Measurements from ENCODE around the gene MYO18B. TPM values are rescaled to one million over a fixed set of nuclear protein-coding genes. Genes with fewer than 3 reads are reported as not detected.

Gene MYO18B
- total and polyA plus RNA-seq, 2 of the 4 experiments (the other 2 are of a cell fraction): under 0.01 TPM; not detected in 1

- no CpG with 5 or more reads among the region's 3 CpGs for WGBS, 2 experiments (ENCODE audit: extremely low coverage in 2 of 2, insufficient read length in 1 of 2)
- intact Hi-C loops (cut with micrococcal nuclease): no loop called here
- no peak for ATAC-seq (ENCODE audit: low read depth)
These were observed 211.3 kb downstream of the MYO18B start for GRCh38 chr22:25953276-25953675.

More at GRCh38 chr22:25953276-25953675, 211.3 kb downstream of the MYO18B start:
- Histone ChIP-seq H3K4me1 (ENCODE audit: control insufficient read depth, insufficient read depth, low read length) (no peaks in the 10 kb centered on the region), H3K56ac (ENCODE audit: extremely low read depth, insufficient read depth, low read length) (no peak overlapping the region), H3K14ac (replicated peaks; ENCODE audit: low read depth, low read length) (no peak overlapping the region), H3K79me1 (ENCODE audit: low read depth in 1 of 2, low read length in 2 of 2) (no peaks in the 10 kb centered on the region), H2BK5ac (ENCODE audit: low read depth, low read length, poor library complexity, severe bottlenecking) (no peak overlapping the region), H3K36me3 (ENCODE audit: control insufficient read depth, insufficient read depth, low read length) (no peaks in the 10 kb centered on the region), H3K4me3 (ENCODE audit: insufficient read depth, low read depth, low read length) (no peak overlapping the region), H3K18ac (ENCODE audit: low read depth, low read length) (no peak overlapping the region), H2AK9ac (replicated peaks; ENCODE audit: low read depth, low read length, poor library complexity) (no peak overlapping the region), H3K27ac (ENCODE audit: insufficient read depth, low read length) (no peak overlapping the region), H4K91ac (ENCODE audit: insufficient read depth, low read depth, low read length) (no peak overlapping the region), H4K5ac (ENCODE audit: low read depth, low read length) (no peak overlapping the region), H3K27me3 (ENCODE audit: control insufficient read depth, insufficient read depth, low read length) (no peaks in the 10 kb centered on the region), H2BK20ac (ENCODE audit: low read depth, low read length) (no peak overlapping the region), H2BK15ac (ENCODE audit: low read depth, low read length) (no peak overlapping the region), H2BK120ac (ENCODE audit: low read depth, low read length) (no peak overlapping the region), H3K4ac (ENCODE audit: low read depth, low read length) (no peak overlapping the region), H3K4me2 (ENCODE audit: low read depth, low read length) (no peak overlapping the region), H3K9me3 (ENCODE audit: control insufficient read depth, insufficient read depth, low read length) (peaks cover 17% of the 10 kb centered on the region), H2AFZ (replicated peaks; ENCODE audit: low read length, poor library complexity) (no peak overlapping the region), H4K20me1 (ENCODE audit: insufficient read depth, low read length) (no peaks in the 10 kb centered on the region), H3K9ac (ENCODE audit: low read depth, low read length) (no peak overlapping the region), H4K8ac (ENCODE audit: low read depth in 2 of 2, low read length in 2 of 2) (no peak overlapping the region), H2AK5ac (ENCODE audit: low read depth, low read length) (no peak overlapping the region), H3K23ac (ENCODE audit: low read depth, low read length) (no peak overlapping the region), H3K9me1 (ENCODE audit: insufficient read depth, low read length) (no peaks in the 10 kb centered on the region)
- no TSS peak for BruUV-seq (replicated peaks)
- in situ Hi-C loops (cut with MboI; ENCODE audit: low sequenced_read_pairs) (no loop called here), dilution Hi-C loops (cut with HindIII; ENCODE audit: low sequenced_read_pairs, unreplicated experiment) (no loop called here)
- ChIA-PET POLR2A (ENCODE audit: unreplicated experiment) (no interaction called here), CTCF (no interaction called here)
- no peak for DNase-seq
- TF ChIP-seq NFE2L2 (IDR thresholded peaks at IDR 0.05; ENCODE audit: low read depth, low read length): no peak
- TF ChIP-seq MXI1 (IDR thresholded peaks at IDR 0.05; ENCODE audit: borderline replicate concordance, low read depth, low read length): no peak
- TF ChIP-seq RFX5 (IDR thresholded peaks at IDR 0.05; ENCODE audit: low read depth, low read length): no peak
- TF ChIP-seq MAZ (IDR thresholded peaks at IDR 0.05; ENCODE audit: borderline replicate concordance, low read depth, low read length): no peak
- TF ChIP-seq, protein P1, sequence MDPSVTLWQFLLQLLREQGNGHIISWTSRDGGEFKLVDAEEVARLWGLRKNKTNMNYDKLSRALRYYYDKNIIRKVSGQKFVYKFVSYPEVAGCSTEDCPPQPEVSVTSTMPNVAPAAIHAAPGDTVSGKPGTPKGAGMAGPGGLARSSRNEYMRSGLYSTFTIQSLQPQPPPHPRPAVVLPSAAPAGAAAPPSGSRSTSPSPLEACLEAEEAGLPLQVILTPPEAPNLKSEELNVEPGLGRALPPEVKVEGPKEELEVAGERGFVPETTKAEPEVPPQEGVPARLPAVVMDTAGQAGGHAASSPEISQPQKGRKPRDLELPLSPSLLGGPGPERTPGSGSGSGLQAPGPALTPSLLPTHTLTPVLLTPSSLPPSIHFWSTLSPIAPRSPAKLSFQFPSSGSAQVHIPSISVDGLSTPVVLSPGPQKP (IDR thresholded peaks at IDR 0.05; ENCODE audit: borderline replicate concordance, low read depth, low read length): no peak
- no peak for TF ChIP-seq RAD21 (IDR thresholded peaks at IDR 0.05; ENCODE audit: low read length)
- TF ChIP-seq, protein P2, sequence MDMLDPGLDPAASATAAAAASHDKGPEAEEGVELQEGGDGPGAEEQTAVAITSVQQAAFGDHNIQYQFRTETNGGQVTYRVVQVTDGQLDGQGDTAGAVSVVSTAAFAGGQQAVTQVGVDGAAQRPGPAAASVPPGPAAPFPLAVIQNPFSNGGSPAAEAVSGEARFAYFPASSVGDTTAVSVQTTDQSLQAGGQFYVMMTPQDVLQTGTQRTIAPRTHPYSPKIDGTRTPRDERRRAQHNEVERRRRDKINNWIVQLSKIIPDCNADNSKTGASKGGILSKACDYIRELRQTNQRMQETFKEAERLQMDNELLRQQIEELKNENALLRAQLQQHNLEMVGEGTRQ (IDR thresholded peaks at IDR 0.05; ENCODE audit: low read depth, low read length): no peak
- no peak for TF ChIP-seq CEBPB (IDR thresholded peaks at IDR 0.05; ENCODE audit: low read depth, low read length)
- no peak for TF ChIP-seq RCOR1 (IDR thresholded peaks at IDR 0.05; ENCODE audit: insufficient replicate concordance, low read length)
- no peak for TF ChIP-seq FOS (IDR thresholded peaks at IDR 0.05; ENCODE audit: low read depth, low read length)
